Measurements from ENCODE around the gene BTN1A1. TPM values are rescaled to one million over a fixed set of nuclear protein-coding genes. Genes with fewer than 3 reads are reported as not detected.
"Not testable (repeated sequence)": the region's sequence is repeated elsewhere in the genome, so short reads cannot be mapped to it uniquely, and the experiment has no call there.

The BTN1A1 gene
- total RNA-seq, 4 donors from 2014 or later, result not detected

- intact Hi-C loops (cut with DNase I; ENCODE audit: low total_unique reads), result loop anchor here (1.0 to 5.0 kb wide), 3 partner anchors 55 to 285 kb away; partner anchors contain the start of gene BTN3A1
- in situ Hi-C loops (cut with MboI; ENCODE audit: low sequenced_read_pairs in 4 of 4), result no loop called here
- Histone ChIP-seq H3K27ac (peak overlapping the region; percentile 93 to 97 (median 94)), H3K9me3 (no peaks in the 10 kb centered on the region), H3K4me1 (peaks cover 27 to 36% of the 10 kb centered on the region in 2 donors), H3K36me3 (peaks cover 0 to 23% of the 10 kb centered on the region in 2 donors), H3K4me3 (peak overlapping the region; percentile 74 to 94 (median 86)), H3K27me3 (no peaks in the 10 kb centered on the region)
- TF ChIP-seq POLR2A (IDR thresholded peaks at IDR 0.05) (no peak), CTCF (IDR thresholded peaks at IDR 0.05 in 4 of 5, conservative IDR thresholded peaks at IDR 0.05 in 1 of 5) (no peak)
- ATAC-seq, result peak; percentile 58 to 72
- DNase-seq, result no peak
These were observed 42.8 kb upstream of the BTN1A1 start for GRCh38 chr6:26457264-26457805.

DNA sequence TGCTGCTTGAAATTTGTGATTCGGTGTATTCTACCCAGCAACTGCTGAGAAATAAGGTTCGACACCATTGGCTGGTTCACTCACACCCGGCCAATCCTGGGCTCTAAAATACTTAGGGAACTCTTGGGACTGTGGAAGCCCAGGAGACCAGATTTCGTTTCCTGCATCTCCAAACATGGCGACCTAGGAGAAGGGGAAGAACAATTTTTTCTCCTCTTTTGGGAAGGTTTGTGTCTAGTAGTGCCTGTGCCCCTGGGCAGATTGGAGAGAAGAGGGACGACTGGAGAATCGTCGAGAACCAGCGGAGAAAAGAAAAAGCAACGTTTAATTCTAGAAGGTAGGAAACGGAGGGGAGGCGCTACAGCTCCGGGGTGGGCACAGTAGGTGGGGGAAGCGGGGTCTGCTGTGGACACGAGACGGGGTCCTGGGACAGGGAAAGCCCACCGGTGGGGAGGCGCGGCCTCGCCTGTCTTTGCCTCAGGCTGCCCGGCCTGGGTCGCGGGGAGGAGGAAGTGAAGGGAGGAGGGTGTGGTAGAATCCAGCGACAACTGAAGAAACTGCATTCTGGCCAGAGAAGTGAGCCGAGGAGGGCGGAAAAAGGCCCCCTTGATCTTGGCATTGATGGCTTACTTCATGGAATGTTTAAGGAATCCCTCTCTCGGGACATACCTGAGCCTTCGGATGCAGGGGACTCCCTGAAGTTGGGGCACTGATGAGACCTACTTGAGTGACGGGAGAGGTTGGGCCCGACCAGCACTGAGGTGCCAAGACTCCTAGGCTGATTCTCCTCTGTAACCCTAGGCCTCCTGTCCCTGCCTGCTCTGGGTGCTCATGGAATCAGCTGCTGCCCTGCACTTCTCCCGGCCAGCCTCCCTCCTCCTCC is 42.1 kb upstream of the BTN1A1 start, which contains the start of gene BTN2A1:
Gene BTN2A1, plus strand, starts transcription at position 150 of the 883 bp plus-strand sequence. Its CDS starts 682 bp downstream, at position 832.
- no peaks in the 10 kb centered on the region for H3K27me3 ChIP-seq
- in situ Hi-C loops (cut with MboI; ENCODE audit: low sequenced_read_pairs in 4 of 4) (no loop called here), intact Hi-C loops (cut with DNase I; ENCODE audit: low total_unique reads) (loop anchor here (1.0 to 5.0 kb wide), 3 partner anchors 56 to 286 kb away; partner anchors contain the start of gene BTN3A1)
- DNase-seq (peak; percentile 82), ATAC-seq (peak; percentile 99 to 100)
- peaks cover 0 to 30% of the 10 kb centered on the region in 2 donors for H3K36me3 ChIP-seq
- H3K27ac ChIP-seq, result peak within 1 kb of the TSS; percentile 93 to 97 (median 94)
- no peaks in the 10 kb centered on the region for H3K9me3 ChIP-seq
- peak within 1 kb of the TSS; percentile 74 to 94 (median 86) for H3K4me3 ChIP-seq
- TF ChIP-seq POLR2A (IDR thresholded peaks at IDR 0.05) (peak in 1 of 2 donors; percentile 34), CTCF (IDR thresholded peaks at IDR 0.05 in 4 of 5, conservative IDR thresholded peaks at IDR 0.05 in 1 of 5) (no peak)
- peaks cover 28 to 37% of the 10 kb centered on the region in 2 donors for H3K4me1 ChIP-seq

DNA sequence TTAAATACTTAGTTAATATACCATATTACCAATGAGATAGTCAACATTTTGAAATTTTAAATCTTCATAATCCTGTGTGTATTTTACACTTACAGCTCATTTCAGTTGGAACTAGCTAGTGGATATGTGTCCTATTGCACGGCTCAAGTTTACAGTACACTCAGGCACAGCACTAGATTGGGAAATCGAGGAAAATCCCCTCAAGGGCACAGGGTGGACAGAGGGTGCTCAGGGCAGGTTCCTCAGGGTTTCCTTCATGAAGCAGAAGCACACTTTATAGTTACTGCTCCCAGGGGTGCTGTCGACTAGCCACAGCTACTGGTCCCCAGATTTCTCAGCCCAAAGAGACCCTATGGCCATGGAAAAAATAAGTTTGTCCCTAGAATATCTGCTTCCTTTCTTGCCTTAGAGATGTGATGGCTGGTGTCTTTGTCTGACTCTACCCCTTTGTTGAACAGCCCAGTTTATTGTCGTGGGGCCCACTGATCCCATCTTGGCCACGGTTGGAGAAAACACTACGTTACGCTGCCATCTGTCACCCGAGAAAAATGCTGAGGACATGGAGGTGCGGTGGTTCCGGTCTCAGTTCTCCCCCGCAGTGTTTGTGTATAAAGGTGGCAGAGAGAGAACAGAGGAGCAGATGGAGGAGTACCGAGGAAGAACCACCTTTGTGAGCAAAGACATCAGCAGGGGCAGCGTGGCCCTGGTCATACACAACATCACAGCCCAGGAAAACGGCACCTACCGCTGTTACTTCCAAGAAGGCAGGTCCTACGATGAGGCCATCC is 40.9 kb upstream of the BTN1A1 start:
- DNase-seq (no peak), ATAC-seq (no peak)
- intact Hi-C loops (cut with DNase I; ENCODE audit: low total_unique reads) (loop anchor here (5.0 kb wide), 1 partner anchor 287 kb away; no protein-coding TSS in a partner anchor), in situ Hi-C loops (cut with MboI; ENCODE audit: low sequenced_read_pairs in 4 of 4) (no loop called here)
- Histone ChIP-seq H3K4me3 (peak overlapping the region in 3 of 4 donors; percentile 9 to 94 (median 86)), H3K27me3 (no peaks in the 10 kb centered on the region), H3K4me1 (peaks cover 28 to 37% of the 10 kb centered on the region in 2 donors), H3K9me3 (no peaks in the 10 kb centered on the region), H3K27ac (peak overlapping the region in 2 of 4 donors; percentile 7 to 97), H3K36me3 (peaks cover 0 to 42% of the 10 kb centered on the region in 2 donors)
- no peak for TF ChIP-seq POLR2A (IDR thresholded peaks at IDR 0.05)
- TF ChIP-seq CTCF (IDR thresholded peaks at IDR 0.05 in 4 of 5, conservative IDR thresholded peaks at IDR 0.05 in 1 of 5), result no peak

GRCh38 chr6:26461353-26461752 is 38.8 kb upstream of the BTN1A1 start:
- ATAC-seq; H3K9me3 ChIP-seq; in situ Hi-C loops (cut with MboI; ENCODE audit: low sequenced_read_pairs in 4 of 4); H3K27ac ChIP-seq; H3K27me3 ChIP-seq; intact Hi-C loops (cut with DNase I; ENCODE audit: low total_unique reads); DNase-seq: not testable (repeated sequence)
- Histone ChIP-seq H3K4me1 (peaks cover 28 to 37% of the 10 kb centered on the region in 2 donors), H3K36me3 (peaks cover 1 to 63% of the 10 kb centered on the region in 2 donors), H3K4me3 (peak overlapping the region in 1 of 4 donors; percentile 2)
